ENCODE results near the gene SPAG8.

Gene SPAG8

GRCh38 chr9:35812025-35812602, at the start of gene SPAG8:
Gene SPAG8 (minus strand): TSS chr9:35812262. CDS start chr9:35812147, 115 bp downstream.
- H3K27ac ChIP-seq, result no peak within 1 kb of the TSS
- peak; percentile 69 for DNase-seq (ENCODE audit: low read depth, low spot score)

- DNase-seq (ENCODE audit: low read depth, low spot score), result no peak
- H3K27ac ChIP-seq, result no peak overlapping the region
These were observed 49.3 kb upstream of the SPAG8 start for GRCh38 chr9:35861161-35861897.

- H3K27ac ChIP-seq, result no peak overlapping the region
- no peak for DNase-seq (ENCODE audit: low read depth, low spot score)
These were observed 47.9 kb upstream of the SPAG8 start for GRCh38 chr9:35859990-35860339.

- no peak for DNase-seq (ENCODE audit: low read depth, low spot score)
- H3K27ac ChIP-seq, result no peak overlapping the region
These were observed 47.4 kb upstream of the SPAG8 start for GRCh38 chr9:35859310-35859989.

- DNase-seq (ENCODE audit: low read depth, low spot score), result no peak
- H3K27ac ChIP-seq, result no peak overlapping the region
These were observed 46.4 kb upstream of the SPAG8 start for GRCh38 chr9:35858458-35858857.

- DNase-seq (ENCODE audit: low read depth, low spot score), result no peak
These were observed 44.8 kb upstream of the SPAG8 start for GRCh38 chr9:35856882-35857281.

GRCh38 chr9:35856206-35856605, 44.1 kb upstream of the SPAG8 start:
- no peak overlapping the region for H3K27ac ChIP-seq
- no peak for DNase-seq (ENCODE audit: low read depth, low spot score)

More at GRCh38 chr9:35856882-35857281, 44.8 kb upstream of the SPAG8 start:
- no peak overlapping the region for H3K27ac ChIP-seq

GRCh38 chr9:35854091-35854762, 42.2 kb upstream of the SPAG8 start:
- no peak overlapping the region for H3K27ac ChIP-seq
- DNase-seq (ENCODE audit: low read depth, low spot score), result no peak

GRCh38 chr9:35852876-35853865, 41.1 kb upstream of the SPAG8 start:
- H3K27ac ChIP-seq, result no peak overlapping the region
- no peak for DNase-seq (ENCODE audit: low read depth, low spot score)

- no peak for DNase-seq (ENCODE audit: low read depth, low spot score)
- no peak overlapping the region for H3K27ac ChIP-seq
These were observed 40.3 kb upstream of the SPAG8 start for GRCh38 chr9:35852267-35852815.

GRCh38 chr9:35847792-35848572, 35.9 kb upstream of the SPAG8 start:
- H3K27ac ChIP-seq, result no peak overlapping the region
- DNase-seq (ENCODE audit: low read depth, low spot score), result peak; percentile 93

- no peak overlapping the region for H3K27ac ChIP-seq
These were observed 34.0 kb upstream of the SPAG8 start for GRCh38 chr9:35845824-35846771.

GRCh38 chr9:35844628-35845270, 32.7 kb upstream of the SPAG8 start:
- peak; percentile 76 for DNase-seq (ENCODE audit: low read depth, low spot score)
- peak overlapping the region; percentile 45 for H3K27ac ChIP-seq

More at GRCh38 chr9:35845824-35846771, 34.0 kb upstream of the SPAG8 start:
- no peak for DNase-seq (ENCODE audit: low read depth, low spot score)

- H3K27ac ChIP-seq, result no peak overlapping the region
- DNase-seq (ENCODE audit: low read depth, low spot score), result no peak
These were observed 30.7 kb upstream of the SPAG8 start for GRCh38 chr9:35842795-35843194.

GRCh38 chr9:35842020-35842745, 30.1 kb upstream of the SPAG8 start:
- no peak for DNase-seq (ENCODE audit: low read depth, low spot score)
- H3K27ac ChIP-seq, result no peak overlapping the region

- DNase-seq (ENCODE audit: low read depth, low spot score), result no peak
These were observed 29.5 kb upstream of the SPAG8 start for GRCh38 chr9:35841645-35841900.

More at GRCh38 chr9:35841645-35841900, 29.5 kb upstream of the SPAG8 start:
- no peak overlapping the region for H3K27ac ChIP-seq

Measured in epithelial cell of prostate (primary cell).